CD4-positive, alpha-beta T cell treated with Interleukin-10 for 1 hour (primary cell): ENCODE results near the gene SPATA12.
"Not testable (repeated sequence)": the region's sequence is repeated elsewhere in the genome, so short reads cannot be mapped to it uniquely, and the experiment has no call there.

Source experiments
- DNase-seq: peaks from one replicate; pipeline ENCODE4 v3.0.0-alpha.2; 2020

Gene SPATA12

GRCh38 chr3:57053122-57053521, 7.3 kb upstream of the SPATA12 start:
- DNase-seq = no peak

GRCh38 chr3:57057351-57057750, 3.1 kb upstream of the SPATA12 start:
- no peak for DNase-seq

- DNase-seq = no peak
Observed at GRCh38 chr3:57059411-57059810, 1.1 kb upstream of the SPATA12 start.

GRCh38 chr3:57061556-57061955, 1.1 kb downstream of the SPATA12 start:
- DNase-seq = no peak

- no peak for DNase-seq
Observed at GRCh38 chr3:57062101-57062631, 1.7 kb downstream of the SPATA12 start.

- DNase-seq = no peak
Observed at GRCh38 chr3:57063032-57063431, 2.6 kb downstream of the SPATA12 start.

GRCh38 chr3:57064001-57064400, 3.5 kb downstream of the SPATA12 start:
- DNase-seq = no peak

GRCh38 chr3:57064572-57064971, 4.1 kb downstream of the SPATA12 start:
- no peak for DNase-seq

GRCh38 chr3:57065588-57065987, 5.1 kb downstream of the SPATA12 start:
- no peak for DNase-seq

- no peak for DNase-seq
Observed at GRCh38 chr3:57066471-57066870, 6.0 kb downstream of the SPATA12 start.

- DNase-seq = peak; percentile 16
Observed at GRCh38 chr3:57068437-57069089, 8.1 kb downstream of the SPATA12 start.

- no peak for DNase-seq
Observed at GRCh38 chr3:57069503-57069902, 9.0 kb downstream of the SPATA12 start.

- DNase-seq = no peak
Observed at GRCh38 chr3:57073628-57074027, 13.2 kb downstream of the SPATA12 start.

GRCh38 chr3:57074135-57074534, 13.7 kb downstream of the SPATA12 start:
- no peak for DNase-seq

GRCh38 chr3:57076422-57076951, 16.0 kb downstream of the SPATA12 start:
- no peak for DNase-seq

- no peak for DNase-seq
Observed at GRCh38 chr3:57077630-57078343, 17.3 kb downstream of the SPATA12 start.

- DNase-seq = no peak
Observed at GRCh38 chr3:57078344-57078634, 17.8 kb downstream of the SPATA12 start.

GRCh38 chr3:57078635-57079473, 18.4 kb downstream of the SPATA12 start:
- DNase-seq = no peak

GRCh38 chr3:57079474-57079831, 19.0 kb downstream of the SPATA12 start:
- no peak for DNase-seq

GRCh38 chr3:57080171-57080570, 19.7 kb downstream of the SPATA12 start:
- no peak for DNase-seq

GRCh38 chr3:57081173-57081572, 20.7 kb downstream of the SPATA12 start:
- DNase-seq = no peak

GRCh38 chr3:57082481-57082880, 22.0 kb downstream of the SPATA12 start:
- no peak for DNase-seq

- not testable (repeated sequence) for DNase-seq
Observed at GRCh38 chr3:57083266-57083995, 23.0 kb downstream of the SPATA12 start.
